CD4-positive, alpha-beta T cell (primary cell): ENCODE measurements around the gene GPR153. TPM values are rescaled to one million over a fixed set of nuclear protein-coding genes. Genes with fewer than 3 reads are reported as not detected.

ENCODE experiments used
- ATAC-seq: fragments of 200-7000 bp; cut with Tn5 transposase; one replicate; pipeline ENCODE4 v1.10.0; 2022; ENCODE audit warnings: mild to moderate bottlenecking; ENCODE audit not compliant: poor library complexity
- CTCF ChIA-PET: fragments of 350-600 bp; sonication (Branson Sonifier 250); formaldehyde crosslinking; loops from one replicate; lab custom pipeline; 2021; ENCODE audit warnings: antibody characterized with exemption, inconsistent platforms; lab: Charles Lee
- POLR2A ChIA-PET: fragments of 350-600 bp; sonication (Branson Sonifier 250); formaldehyde crosslinking; loops from one replicate; lab custom pipeline; 2021; ENCODE audit warnings: antibody characterized with exemption, inconsistent platforms; lab: Charles Lee
- DNase-seq, 14 experiments: peaks; one replicate each; pipeline ENCODE4 v3.0.0-alpha.2; 2013 to 2020; ENCODE audit warnings: mixed read lengths in 2 of 14
- H3K27ac ChIP-seq, 2 donors: one replicate each; pipeline versions ENCODE4 v1.5.1 to v1.7.0; 2013; ENCODE audit warnings: low read length in 2 of 2, low read depth in 1 of 2, mild to moderate bottlenecking in 1 of 2
- H3K27me3 ChIP-seq, 2 experiments: 1 replicate in 1 of 2; 2 replicates in 1 of 2; pipeline versions ENCODE4 v1.6.1 to v1.7.0; 2013; ENCODE audit warnings: low read length in 2 of 2, control low read depth in 1 of 2, mild to moderate bottlenecking in 1 of 2, moderate library complexity in 1 of 2; ENCODE audit not compliant: insufficient read depth in 2 of 2, control insufficient read depth in 1 of 2
- H3K36me3 ChIP-seq: one replicate; pipeline ENCODE4 v1.6.1; 2013; ENCODE audit warnings: low read length, control low read depth; ENCODE audit not compliant: insufficient read depth
- H3K4me1 ChIP-seq: one replicate; pipeline ENCODE4 v1.6.1; 2013; ENCODE audit warnings: low read length, control low read depth; ENCODE audit not compliant: insufficient read depth
- H3K4me3 ChIP-seq: one replicate; pipeline ENCODE4 v1.5.1; 2013; ENCODE audit warnings: mild to moderate bottlenecking, low read length, moderate library complexity
- H3K9me3 ChIP-seq, 2 experiments: 1 replicate in 1 of 2; 2 replicates in 1 of 2; pipeline versions ENCODE4 v1.6.1 to v1.7.0; 2013; ENCODE audit warnings: low read length in 2 of 2, mild to moderate bottlenecking in 2 of 2, control low read depth in 1 of 2, moderate library complexity in 1 of 2; ENCODE audit not compliant: control insufficient read depth in 1 of 2, insufficient read depth in 1 of 2
- H3K27ac Mint-ChIP-seq: one replicate; pipeline ENCODE4 v1.8.0; 2020; ENCODE audit warnings: mixed read lengths
- H3K27me3 Mint-ChIP-seq: one replicate; pipeline ENCODE4 v1.8.0; 2021; ENCODE audit warnings: mixed read lengths
- H3K36me3 Mint-ChIP-seq: one replicate; pipeline ENCODE4 v1.8.0; 2021; ENCODE audit warnings: low read depth, mixed read lengths
- H3K4me1 Mint-ChIP-seq: one replicate; pipeline ENCODE4 v1.8.0; 2021; ENCODE audit warnings: low read depth, mixed read lengths
- H3K4me3 Mint-ChIP-seq: one replicate; pipeline ENCODE4 v1.8.0; 2020; ENCODE audit warnings: mild to moderate bottlenecking, mixed read lengths
- H3K9me3 Mint-ChIP-seq: one replicate; pipeline ENCODE4 v1.8.0; 2020; ENCODE audit warnings: mixed read lengths
- CTCF ChIP-seq: fragments of 200-600 bp; IDR thresholded peaks from one replicate; pipeline ENCODE4 v1.8.0; 2022; ENCODE audit warnings: antibody characterized with exemption, mild to moderate bottlenecking
- intact Hi-C, 2 experiments: fragments of 100-400 bp; cut with DNase I in 1 of 2; cut with micrococcal nuclease in 1 of 2; formaldehyde crosslinking; loops; one replicate each; pipeline versions ENCODE4 v1.15.1 to v1.9.0; 2023 to 2025; cut with DNase I, micrococcal nuclease
- total RNA-seq, 174 experiments: library from RNA in 2 of 174; stranded (reverse) in 2 of 174; gene quantifications; one replicate each; pipeline ENCODE4 v1.2.3 and lab custom pipeline; 2021 to 2026

Gene GPR153
- total RNA-seq, 2 experiments from 2014 or later: 0.14 to 0.19 TPM

GRCh38 chr1:6262555-6263420, 1.9 kb upstream of the GPR153 start:
- CTCF ChIA-PET: no interaction called here
- intact Hi-C loops: no loop called here
- Mint-ChIP-seq H3K4me1 (peaks cover 4% of the 10 kb centered on the region), H3K9me3 (no peaks in the 10 kb centered on the region), H3K36me3 (no peaks in the 10 kb centered on the region), H3K27ac (no peak overlapping the region), H3K4me3 (peak overlapping the region; percentile 51), H3K27me3 (peaks cover 11% of the 10 kb centered on the region)
- Histone ChIP-seq H3K27me3 (peaks cover 12 to 13% of the 10 kb centered on the region in 2 experiments), H3K9me3 (no peaks in the 10 kb centered on the region), H3K36me3 (no peaks in the 10 kb centered on the region), H3K4me3 (no peak overlapping the region), H3K27ac (no peak overlapping the region), H3K4me1 (peaks cover 18% of the 10 kb centered on the region)
- ATAC-seq: no peak
- TF ChIP-seq CTCF: no peak
- POLR2A ChIA-PET: no interaction called here
- DNase-seq: no peak

GRCh38 chr1:6261615-6261995, 707 bp upstream of the GPR153 start:
- Mint-ChIP-seq H3K36me3 (no peaks in the 10 kb centered on the region), H3K4me1 (peaks cover 4% of the 10 kb centered on the region), H3K27me3 (peaks cover 11% of the 10 kb centered on the region), H3K27ac (no peak overlapping the region), H3K4me3 (peak overlapping the region; percentile 80), H3K9me3 (no peaks in the 10 kb centered on the region)
- POLR2A ChIA-PET: no interaction called here
- no peak for ATAC-seq
- CTCF ChIA-PET: interaction anchor here (2.9 kb wide), 1 partner anchor 17 kb away, joined by 7 read pairs; no protein-coding TSS in a partner anchor
- intact Hi-C loops: no loop called here
- Histone ChIP-seq H3K27ac (no peak overlapping the region), H3K27me3 (peaks cover 12 to 13% of the 10 kb centered on the region in 2 experiments), H3K4me3 (peak overlapping the region; percentile 16), H3K4me1 (peaks cover 18% of the 10 kb centered on the region), H3K36me3 (no peaks in the 10 kb centered on the region), H3K9me3 (no peaks in the 10 kb centered on the region)
- DNase-seq: no peak
- TF ChIP-seq CTCF: no peak

- POLR2A ChIA-PET: no interaction called here
- H3K27me3 ChIP-seq: peaks cover 12 to 13% of the 10 kb centered on the region in 2 experiments
- peaks cover 18% of the 10 kb centered on the region for H3K4me1 ChIP-seq
- no peak for TF ChIP-seq CTCF
- H3K9me3 ChIP-seq: no peaks in the 10 kb centered on the region
- Mint-ChIP-seq H3K27ac (no peak overlapping the region), H3K36me3 (no peaks in the 10 kb centered on the region), H3K9me3 (no peaks in the 10 kb centered on the region), H3K4me3 (no peak overlapping the region), H3K27me3 (peaks cover 11% of the 10 kb centered on the region), H3K4me1 (peaks cover 4% of the 10 kb centered on the region)
- ATAC-seq: peak; percentile 22
- DNase-seq: peak in 3 of 14 experiments; percentile 13 to 59 (median 39)
- H3K4me3 ChIP-seq: peak overlapping the region; percentile 46
- H3K36me3 ChIP-seq: no peaks in the 10 kb centered on the region
- CTCF ChIA-PET: interaction anchor here (2.9 kb wide), 1 partner anchor 16 kb away, joined by 7 read pairs; no protein-coding TSS in a partner anchor
- H3K27ac ChIP-seq: no peak overlapping the region
- intact Hi-C loops: no loop called here
Measured at GRCh38 chr1:6260433-6260934, 414 bp downstream of the GPR153 start.
